Activated CD8-positive, alpha-beta T cell treated with anti-CD3 and anti-CD28 coated beads for 36 hours (primary cell): ENCODE results near the gene OR5M10. TPM values are rescaled to one million over a fixed set of nuclear protein-coding genes. Genes with fewer than 3 reads are reported as not detected.
"Not testable (repeated sequence)": the region's sequence is repeated elsewhere in the genome, so short reads cannot be mapped to it uniquely, and the experiment has no call there.

Experiments used
- ATAC-seq: fragments of 200-7000 bp; cut with Tn5 transposase; one replicate; pipeline ENCODE4 v1.10.0; 2021; ENCODE audit warnings: mild to moderate bottlenecking, moderate library complexity
- CTCF ChIA-PET: fragments of 350-600 bp; sonication (Branson Sonifier 250); formaldehyde crosslinking; loops from one replicate; lab custom pipeline; 2021; ENCODE audit warnings: antibody characterized with exemption; lab: Charles Lee
- POLR2A ChIA-PET: fragments of 350-600 bp; sonication (Branson Sonifier 250); formaldehyde crosslinking; loops from one replicate; lab custom pipeline; 2021; ENCODE audit warnings: antibody characterized with exemption; lab: Charles Lee
- DNase-seq: peaks from one replicate; pipeline ENCODE4 v3.0.0-alpha.2; 2020
- H3K27ac Mint-ChIP-seq: one replicate; pipeline ENCODE4 v1.8.0; 2021; ENCODE audit warnings: mild to moderate bottlenecking, mixed read lengths
- H3K27me3 Mint-ChIP-seq: one replicate; pipeline ENCODE4 v1.8.0; 2021; ENCODE audit warnings: mixed read lengths
- H3K36me3 Mint-ChIP-seq: one replicate; pipeline ENCODE4 v1.8.0; 2021; ENCODE audit warnings: low read depth, mixed read lengths
- H3K4me1 Mint-ChIP-seq: one replicate; pipeline ENCODE4 v1.8.0; 2021; ENCODE audit warnings: low read depth, mixed read lengths
- H3K4me3 Mint-ChIP-seq: one replicate; pipeline ENCODE4 v1.8.0; 2021; ENCODE audit warnings: mild to moderate bottlenecking, moderate library complexity, mixed read lengths
- H3K9me3 Mint-ChIP-seq: one replicate; pipeline ENCODE4 v1.8.0; 2021; ENCODE audit warnings: mixed read lengths
- CTCF ChIP-seq: fragments of 200-600 bp; IDR thresholded peaks from one replicate; pipeline ENCODE4 v1.8.0; 2022; ENCODE audit warnings: antibody characterized with exemption, mild to moderate bottlenecking
- intact Hi-C: fragments of 100-400 bp; cut with micrococcal nuclease; formaldehyde crosslinking; loops from one replicate; pipeline ENCODE4 v1.10.0; 2022
- total RNA-seq, 2 experiments: library from RNA; stranded (reverse); gene quantifications; one replicate each; pipeline ENCODE4 v1.2.3, GENCODE V29; 2021

Gene OR5M10
- not detected for total RNA-seq

- CTCF ChIA-PET = no interaction called here
- no peaks in the 10 kb centered on the region for H3K4me1 Mint-ChIP-seq
- no peak for TF ChIP-seq CTCF
- intact Hi-C loops = no loop called here
- H3K27me3 Mint-ChIP-seq = no peaks in the 10 kb centered on the region
- peaks cover 8% of the 10 kb centered on the region for H3K9me3 Mint-ChIP-seq
- POLR2A ChIA-PET = no interaction called here
- no peak within 1 kb of the TSS for H3K4me3 Mint-ChIP-seq
- no peaks in the 10 kb centered on the region for H3K36me3 Mint-ChIP-seq
- no peak within 1 kb of the TSS for H3K27ac Mint-ChIP-seq
- ATAC-seq (no peak), DNase-seq (no peak)
Measured at GRCh38 chr11:56577621-56578020, at the start of gene OR5M10. TSS of gene OR5M10 (minus strand) at chr11:56577721. CDS start at chr11:56577721, 0 bp downstream.

GRCh38 chr11:56625946-56626345, 48.4 kb upstream of the OR5M10 start:
- no peaks in the 10 kb centered on the region for H3K36me3 Mint-ChIP-seq
- DNase-seq (no peak), ATAC-seq (no peak)
- intact Hi-C loops = no loop called here
- no peaks in the 10 kb centered on the region for H3K27me3 Mint-ChIP-seq
- POLR2A ChIA-PET = no interaction called here
- H3K9me3 Mint-ChIP-seq = peaks cover 8% of the 10 kb centered on the region
- H3K4me3 Mint-ChIP-seq = no peak overlapping the region
- no peak for TF ChIP-seq CTCF
- no peak overlapping the region for H3K27ac Mint-ChIP-seq
- no peaks in the 10 kb centered on the region for H3K4me1 Mint-ChIP-seq
- CTCF ChIA-PET = interaction anchor here (0.9 kb wide), 1 partner anchor 28 kb away, joined by 3 read pairs; no protein-coding TSS in a partner anchor

- no peaks in the 10 kb centered on the region for H3K4me1 Mint-ChIP-seq
- no peak for TF ChIP-seq CTCF
- H3K27ac Mint-ChIP-seq = no peak overlapping the region
- H3K36me3 Mint-ChIP-seq = no peaks in the 10 kb centered on the region
- ChIA-PET POLR2A (no interaction called here), CTCF (interaction anchor here (1.4 kb wide), 1 partner anchor 160 kb away, joined by 3 read pairs; no protein-coding TSS in a partner anchor)
- H3K9me3 Mint-ChIP-seq = peaks cover 8% of the 10 kb centered on the region
- ATAC-seq = peak; percentile 69
- peak; percentile 3 for DNase-seq
- intact Hi-C loops = no loop called here
- H3K4me3 Mint-ChIP-seq = no peak overlapping the region
- no peaks in the 10 kb centered on the region for H3K27me3 Mint-ChIP-seq
Measured at GRCh38 chr11:56624661-56625110, 47.2 kb upstream of the OR5M10 start.

- ATAC-seq (no peak), DNase-seq (no peak)
- no peak for TF ChIP-seq CTCF
- Mint-ChIP-seq H3K4me1 (no peaks in the 10 kb centered on the region), H3K27me3 (no peaks in the 10 kb centered on the region), H3K36me3 (no peaks in the 10 kb centered on the region), H3K4me3 (no peak overlapping the region), H3K9me3 (no peaks in the 10 kb centered on the region), H3K27ac (no peak overlapping the region)
- intact Hi-C loops = no loop called here
- CTCF ChIA-PET = no interaction called here
- POLR2A ChIA-PET = no interaction called here
Measured at GRCh38 chr11:56611174-56611573, 33.7 kb upstream of the OR5M10 start.

- H3K27me3 Mint-ChIP-seq, intact Hi-C loops, POLR2A ChIA-PET, H3K27ac Mint-ChIP-seq, CTCF ChIA-PET, DNase-seq, H3K4me3 Mint-ChIP-seq, H3K9me3 Mint-ChIP-seq, ATAC-seq, H3K36me3 Mint-ChIP-seq, H3K4me1 Mint-ChIP-seq: not testable (repeated sequence)
Measured at GRCh38 chr11:56592088-56592717, 14.7 kb upstream of the OR5M10 start.
